ELR (cell line): ENCODE measurements around the gene RNF222.
A peak's percentile ranks its signal among the peaks of the same experiment; 100 is the strongest.
"Not testable (repeated sequence)": the region's sequence is repeated elsewhere in the genome, so short reads cannot be mapped to it uniquely, and the experiment has no call there.

Experiments used
- DNase-seq: peaks from one replicate; pipeline ENCODE4 v3.0.0-alpha.2; 2015; ENCODE audit warnings: low read depth

RNF222 gene

DNA sequence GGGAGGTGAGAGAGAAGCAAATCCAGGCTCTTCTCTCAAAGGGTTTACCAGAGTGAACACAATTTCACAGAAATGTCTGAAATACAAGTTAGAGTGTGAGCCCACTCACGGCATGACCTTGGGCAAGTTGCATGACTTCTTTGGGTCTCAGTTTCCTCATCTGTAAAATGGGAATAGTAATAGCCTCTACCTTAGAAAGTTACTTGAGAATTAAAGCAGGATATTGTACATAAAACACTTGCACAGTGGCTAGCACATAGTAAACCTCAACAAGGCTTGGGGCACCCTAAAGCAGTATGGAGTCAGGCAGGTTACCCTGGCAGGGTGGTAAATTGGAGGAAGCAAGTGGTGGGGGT is 13.2 kb upstream of the RNF222 start:
- DNase-seq, result no peak

GRCh38 chr17:8409966-8410882 is 12.6 kb upstream of the RNF222 start:
- DNase-seq, result peak; percentile 89

GRCh38 chr17:8408371-8408770 is 10.7 kb upstream of the RNF222 start:
- no peak for DNase-seq

DNA sequence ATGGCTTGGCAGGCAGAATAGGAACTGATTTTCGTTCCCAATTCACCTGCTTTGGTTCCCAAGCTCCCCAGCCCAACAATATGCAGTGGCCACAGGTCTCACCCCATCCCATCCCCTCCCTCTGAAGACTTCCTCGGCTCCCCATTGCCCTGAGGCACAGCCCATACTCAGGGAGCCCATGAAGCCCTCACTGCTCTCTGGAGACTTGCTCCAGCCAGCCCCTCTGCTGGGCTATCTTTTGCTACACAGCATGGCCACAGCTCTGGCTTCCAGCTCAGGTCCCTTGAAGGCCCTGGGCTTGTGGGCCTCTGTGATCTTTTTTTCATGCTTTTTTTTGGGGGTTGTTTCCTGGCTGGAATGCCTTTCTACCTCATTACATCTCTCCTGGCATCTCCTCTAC is 8.5 kb upstream of the RNF222 start:
- no peak for DNase-seq

DNA sequence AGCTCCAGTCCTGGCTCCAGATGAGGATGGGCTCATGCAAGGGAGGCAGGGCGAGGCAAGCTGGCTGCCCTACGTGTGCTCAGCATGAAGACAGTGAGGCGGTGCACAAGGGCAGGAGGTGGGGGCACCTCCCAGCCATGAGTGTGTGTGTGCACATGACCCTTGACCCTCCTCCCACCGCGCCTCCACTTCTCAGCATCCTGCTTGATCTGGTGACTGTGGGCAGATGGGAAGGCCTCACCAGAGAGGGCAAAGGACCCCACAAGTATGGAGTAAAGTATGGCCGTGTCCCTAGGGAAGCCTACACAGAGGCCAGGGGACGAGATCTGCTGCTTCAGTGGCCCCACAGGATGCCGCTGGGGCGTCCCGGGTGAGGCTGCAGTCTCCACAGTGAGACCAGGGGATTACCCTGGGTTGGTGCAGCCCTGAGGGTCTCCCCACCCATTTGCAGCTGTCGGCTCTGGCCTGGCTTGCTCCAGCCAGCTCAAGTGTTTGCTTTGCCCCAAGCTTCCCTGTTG is 7.9 kb upstream of the RNF222 start:
- DNase-seq, result no peak

DNA sequence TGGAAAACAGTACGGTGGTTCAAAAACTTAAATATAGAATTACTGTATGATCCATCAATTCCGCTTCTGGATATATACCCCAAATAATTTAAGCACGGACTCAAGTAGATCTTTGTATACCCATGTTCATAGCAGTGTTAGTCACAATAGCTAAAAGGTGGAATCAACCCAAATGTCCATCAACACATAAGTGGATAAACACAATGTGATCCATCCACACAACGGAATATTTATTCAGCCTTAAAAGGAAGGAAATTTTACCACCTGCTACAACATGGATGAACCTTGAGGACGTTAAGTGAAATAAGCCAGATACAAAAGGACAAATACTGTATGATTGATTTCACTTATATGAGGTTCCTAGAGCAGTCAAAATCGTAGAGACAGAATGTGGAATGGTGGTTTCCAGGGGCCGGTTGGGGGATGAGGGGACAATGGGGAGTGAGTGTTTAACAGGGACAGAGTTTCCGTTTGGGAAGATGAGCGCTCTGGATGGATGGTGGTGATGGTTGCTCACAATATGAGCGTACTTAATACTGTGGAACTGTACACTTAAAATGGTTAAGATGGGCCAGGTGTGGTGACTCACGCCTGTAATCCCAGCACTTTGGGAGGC is 5.4 kb upstream of the RNF222 start:
- DNase-seq, result no peak

GRCh38 chr17:8401107-8401506 is 3.5 kb upstream of the RNF222 start:
- DNase-seq, result no peak

- no peak for DNase-seq
Measured at GRCh38 chr17:8398980-8399379, 1.4 kb upstream of the RNF222 start.

DNA sequence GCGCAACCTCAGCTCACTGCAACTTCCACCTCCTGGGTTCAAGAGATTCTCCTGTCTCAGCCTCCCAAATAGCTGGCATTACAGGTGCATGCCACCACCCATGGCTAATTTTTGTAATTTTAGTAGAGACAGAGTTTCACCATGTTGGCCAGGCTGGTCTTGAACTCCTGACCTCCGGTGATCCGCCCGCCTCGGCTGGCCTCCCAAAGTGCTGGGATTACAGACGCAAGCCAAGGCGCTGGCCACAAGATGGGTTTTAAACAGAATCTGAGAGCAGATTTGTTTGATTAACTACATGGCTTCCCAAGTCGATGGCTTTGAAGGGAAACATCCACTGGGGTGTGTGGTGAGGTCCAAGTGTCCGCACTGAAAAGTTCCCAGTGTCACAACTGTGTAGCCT is 3.1 kb downstream of the RNF222 start:
- DNase-seq, result not testable (repeated sequence)

GRCh38 chr17:8393470-8394231 is 4.0 kb downstream of the RNF222 start:
- DNase-seq, result peak; percentile 60

DNA sequence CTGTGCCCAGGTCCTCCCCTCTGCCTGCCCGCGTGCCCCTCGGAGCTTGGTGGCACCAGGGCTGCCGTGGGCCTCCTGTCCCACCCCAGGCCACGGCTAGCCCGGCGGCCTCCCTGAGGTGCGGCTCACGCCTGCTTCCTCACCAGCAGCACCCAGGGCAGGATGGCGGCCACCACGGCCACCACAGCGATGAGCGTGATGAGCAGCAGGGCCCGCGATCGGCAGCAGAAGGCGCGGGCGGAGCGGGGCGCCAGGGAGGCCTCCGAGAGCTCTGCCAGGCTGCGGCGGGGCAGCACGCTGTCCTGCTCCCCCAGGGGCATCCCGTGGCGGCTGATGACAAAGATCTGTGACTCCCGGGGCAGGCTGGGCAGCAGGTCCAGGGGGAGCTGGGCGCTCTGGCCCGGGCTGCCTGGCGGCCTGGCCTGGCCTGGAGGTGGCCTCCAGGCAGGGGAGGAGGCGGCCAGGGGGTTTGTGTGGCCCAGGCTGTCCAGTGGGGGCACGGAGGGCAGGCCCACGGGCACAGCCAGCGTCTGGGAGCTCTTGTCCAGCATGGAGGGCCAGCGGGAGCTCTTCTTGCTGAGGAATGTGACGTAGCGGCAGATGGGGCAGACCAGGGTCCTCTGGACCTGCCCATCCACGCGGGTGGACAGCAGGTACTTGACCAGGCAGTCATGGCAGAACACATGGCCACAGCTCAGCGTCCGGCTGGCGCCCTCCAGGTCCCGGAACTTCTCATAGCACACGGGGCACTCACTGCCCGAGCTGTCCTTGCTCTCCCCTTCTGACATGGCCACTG is 4.8 kb downstream of the RNF222 start:
- DNase-seq, result no peak

DNA sequence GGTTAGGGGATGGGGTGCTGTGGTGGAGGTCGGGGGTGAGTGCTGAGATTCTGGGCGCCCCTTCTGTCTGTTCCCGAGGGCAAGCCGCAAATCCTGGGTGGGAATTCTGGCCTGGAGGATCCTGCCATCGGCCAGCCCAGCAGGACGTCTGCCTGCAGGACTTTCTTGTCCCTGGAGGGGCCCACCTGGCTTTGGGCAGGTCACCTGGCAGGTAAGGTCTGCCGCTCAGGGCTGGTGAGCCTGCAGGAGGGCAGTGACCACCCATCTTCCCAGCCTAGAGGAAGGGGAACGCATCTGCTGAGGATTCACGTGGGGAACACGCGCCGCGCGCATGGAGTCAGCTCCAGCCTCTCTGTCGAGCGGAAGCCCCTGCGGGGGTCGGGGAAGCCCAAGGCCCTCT is 5.4 kb downstream of the RNF222 start:
- DNase-seq, result no peak

DNA sequence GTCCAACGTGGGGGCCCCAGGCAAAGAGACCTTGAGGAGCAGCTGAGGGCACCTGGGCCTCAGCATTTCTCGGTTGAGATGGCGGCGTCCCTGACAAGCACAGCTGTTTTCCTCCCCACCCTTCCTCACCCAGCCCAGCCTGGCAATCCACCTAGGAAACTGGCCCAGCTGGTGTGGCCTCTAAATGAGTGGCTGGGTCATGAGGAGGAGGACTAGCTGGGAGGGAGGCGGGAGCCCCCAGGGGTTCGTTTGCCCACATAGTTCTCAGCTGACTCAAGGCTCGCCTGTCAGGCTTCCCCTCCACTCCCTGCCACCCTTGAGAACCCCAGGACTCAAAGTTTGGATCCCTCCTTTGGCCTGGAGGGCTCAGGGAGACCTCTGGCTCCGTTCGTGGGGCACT is 5.9 kb downstream of the RNF222 start:
- peak; percentile 72 for DNase-seq

DNA sequence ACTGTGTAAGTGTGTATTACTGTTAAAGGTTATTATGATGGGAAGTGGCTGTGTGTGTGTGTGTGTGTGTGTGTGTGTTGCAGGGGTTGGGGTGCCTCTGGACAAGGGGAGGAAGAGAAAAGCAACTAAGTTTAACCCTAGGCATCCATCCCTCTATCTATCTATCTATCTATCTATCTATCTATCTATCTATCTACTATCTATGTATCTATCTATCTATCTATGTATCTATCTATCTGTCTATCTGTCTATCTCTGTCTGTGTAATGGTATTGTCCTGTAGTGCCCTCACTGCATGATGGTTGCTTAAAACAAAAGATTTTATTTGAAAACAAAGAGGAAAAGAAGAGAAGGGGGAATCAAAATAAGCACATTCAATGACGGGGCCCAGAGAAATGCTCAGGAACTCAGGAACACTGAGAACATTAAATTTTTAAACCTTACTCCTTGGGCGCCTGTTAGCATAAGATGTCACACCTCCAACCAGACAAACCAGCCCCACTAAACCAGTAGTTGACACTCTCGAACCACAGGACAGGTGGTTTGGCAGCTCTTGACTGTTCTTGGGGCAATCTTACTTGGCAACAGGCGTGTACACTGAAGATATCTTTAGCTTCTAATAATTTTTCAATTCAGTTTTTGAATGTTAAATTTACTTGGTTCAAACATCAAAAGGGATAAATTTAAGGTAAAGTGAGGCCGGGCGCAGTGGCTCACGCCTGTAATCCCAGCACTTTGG is 9.5 kb downstream of the RNF222 start:
- DNase-seq, result no peak

GRCh38 chr17:8386841-8387240 is 10.8 kb downstream of the RNF222 start:
- no peak for DNase-seq

DNA sequence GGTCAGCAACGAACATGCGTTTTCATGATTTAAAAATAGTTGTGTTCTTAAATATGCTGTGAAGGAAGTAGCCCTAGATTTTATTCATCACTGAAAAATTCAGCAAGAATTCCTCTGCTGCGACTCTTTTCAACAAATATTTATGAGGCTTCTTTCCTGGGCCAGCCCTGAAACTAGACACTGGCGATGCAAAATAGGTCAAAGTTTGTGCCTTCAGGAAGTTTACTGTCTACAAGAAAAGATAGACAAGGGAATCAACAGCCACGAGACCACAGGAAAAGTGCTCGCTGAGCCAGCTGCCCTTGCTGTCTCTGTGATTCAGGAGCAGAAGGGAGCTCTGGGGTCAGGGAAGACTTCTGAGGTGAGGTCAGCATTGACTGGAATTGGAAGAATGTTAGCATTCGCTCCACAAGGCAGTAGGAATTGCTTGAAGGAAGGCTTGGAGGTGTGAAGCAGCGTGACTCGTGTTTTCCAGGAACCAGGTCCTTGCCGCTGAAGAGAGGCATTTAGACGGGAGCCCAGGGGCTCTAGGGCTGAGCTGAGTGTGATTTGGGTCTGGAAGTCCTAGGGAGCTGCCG is 12.7 kb downstream of the RNF222 start:
- peak; percentile 97 for DNase-seq

- peak; percentile 100 for DNase-seq
Measured at GRCh38 chr17:8383143-8383822, 14.3 kb downstream of the RNF222 start, which contains the start of gene RPL26. RPL26 (minus strand) TSS chr17:8383193; CDS start chr17:8382310, 883 bp downstream.

GRCh38 chr17:8382880-8383142 is 14.8 kb downstream of the RNF222 start:
- DNase-seq, result no peak

GRCh38 chr17:8382052-8382879 is 15.4 kb downstream of the RNF222 start:
- peak; percentile 41 for DNase-seq
